Stimulated activated CD8-positive, alpha-beta memory T cell treated with anti-CD3 and anti-CD28 coated beads, Interleukin-15, amount 100 ng/mL, for 4 hours (primary cell): ENCODE measurements around the gene KCNT2.
"Not testable (repeated sequence)": the region's sequence is repeated elsewhere in the genome, so short reads cannot be mapped to it uniquely, and the experiment has no call there.

Experiments
- DNase-seq, 2 donors: peaks; one replicate each; pipeline ENCODE4 v3.0.0-alpha.2; 2020; ENCODE audit warnings: low read depth in 2 of 2

Gene KCNT2

GRCh38 chr1:196590959-196591358 lies 17.3 kb downstream of the KCNT2 start:
- no peak for DNase-seq

- DNase-seq: no peak
These were observed 18.1 kb downstream of the KCNT2 start for GRCh38 chr1:196590012-196590708.

GRCh38 chr1:196584696-196585095 lies 23.5 kb downstream of the KCNT2 start:
- no peak for DNase-seq

DNA sequence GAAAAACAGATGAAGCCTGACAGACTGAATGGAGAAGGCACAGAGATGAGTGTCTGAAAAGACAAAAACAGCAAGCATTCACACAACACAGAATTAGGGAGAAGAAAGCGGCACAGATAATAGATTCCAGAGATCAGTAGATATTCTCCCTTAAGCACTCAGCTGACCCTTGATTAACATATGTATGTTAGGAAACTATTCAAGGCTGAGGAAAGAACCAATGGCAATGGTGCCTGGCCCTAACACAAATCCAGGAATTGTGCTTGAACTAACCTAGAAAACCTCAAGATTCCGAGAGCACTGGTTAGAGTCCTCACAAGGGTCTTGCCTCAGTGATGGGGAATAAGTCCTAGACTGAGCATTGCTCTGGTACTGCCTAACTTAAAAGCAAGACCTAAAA lies 30.9 kb downstream of the KCNT2 start:
- no peak for DNase-seq

- no peak for DNase-seq
These were observed 35.0 kb downstream of the KCNT2 start for GRCh38 chr1:196573226-196573625.

DNA sequence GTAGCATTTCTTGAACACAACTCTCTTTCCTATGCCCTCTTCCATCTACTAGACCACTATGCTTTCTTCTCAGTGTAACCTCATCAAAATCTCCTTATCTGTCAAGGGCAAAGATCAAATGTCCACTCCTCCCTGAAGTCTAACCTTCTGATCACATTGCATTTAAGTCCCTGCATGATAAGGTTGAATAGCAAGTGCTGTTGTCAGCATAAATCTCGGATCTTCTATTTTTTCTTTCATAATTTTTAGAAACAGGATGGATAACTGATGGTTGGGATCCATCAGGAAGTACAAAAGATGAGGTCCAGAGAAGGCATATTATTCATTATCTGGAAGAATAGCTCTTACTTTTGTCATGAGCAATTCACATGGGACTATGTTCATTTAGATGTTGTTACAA lies 41.0 kb downstream of the KCNT2 start:
- DNase-seq: no peak

DNA sequence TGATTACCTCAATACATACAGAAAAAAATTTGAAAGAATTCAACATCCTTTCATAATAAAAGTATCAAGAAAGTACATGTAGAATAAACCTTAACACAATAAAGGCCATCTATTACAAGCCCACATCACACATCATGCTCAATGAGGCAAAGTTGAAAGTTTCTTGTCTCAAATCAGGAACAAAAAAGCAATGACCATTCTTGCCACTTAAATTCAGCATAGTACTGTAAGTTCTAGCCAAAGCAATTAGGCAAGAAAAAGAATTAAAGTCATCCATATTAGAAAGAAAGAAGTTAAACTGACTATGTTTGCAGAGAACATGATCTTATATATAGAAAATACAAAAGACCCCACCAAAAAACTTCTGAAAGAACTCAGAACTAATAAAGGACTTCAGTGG lies 44.5 kb downstream of the KCNT2 start:
- DNase-seq: no peak

DNA sequence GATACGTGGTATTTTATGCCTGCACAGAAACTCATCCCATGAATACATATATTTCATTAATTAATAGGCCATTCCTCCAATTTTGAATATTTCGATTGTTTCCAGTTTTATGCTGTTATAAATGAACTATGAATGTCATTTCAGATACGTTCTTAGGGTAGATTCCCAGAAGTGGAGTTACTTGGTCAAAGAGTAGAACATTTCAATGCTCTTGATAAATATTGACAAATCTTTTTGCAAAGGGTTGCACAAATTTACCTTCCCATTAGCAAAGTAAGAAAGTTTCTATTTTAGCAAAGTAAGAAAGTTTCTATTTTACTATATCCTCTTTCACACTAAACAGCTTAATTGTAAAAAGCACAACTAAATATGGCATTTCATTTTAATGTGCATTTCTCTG lies 48.9 kb downstream of the KCNT2 start:
- no peak for DNase-seq

DNA sequence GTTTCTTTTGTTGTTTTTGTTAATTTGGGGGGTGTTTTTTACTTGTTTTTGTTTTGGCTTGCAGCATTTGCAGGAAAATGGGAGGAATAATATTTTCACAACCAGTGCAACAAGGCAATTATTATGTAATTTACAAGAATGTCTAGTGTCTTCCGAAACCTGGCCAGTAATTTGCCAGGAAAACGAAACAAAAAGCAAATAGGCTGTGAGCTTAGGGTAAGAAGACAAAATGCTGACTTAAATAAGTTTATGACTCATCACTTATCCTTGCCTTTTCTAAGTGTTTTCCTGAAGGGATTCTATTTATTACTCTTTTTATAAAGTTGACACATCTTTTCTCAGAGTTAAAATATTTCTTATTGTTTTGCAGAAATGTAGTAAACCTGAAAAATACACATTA lies 49.8 kb downstream of the KCNT2 start:
- no peak for DNase-seq

GRCh38 chr1:196557797-196558196 lies 50.4 kb downstream of the KCNT2 start:
- no peak for DNase-seq

DNA sequence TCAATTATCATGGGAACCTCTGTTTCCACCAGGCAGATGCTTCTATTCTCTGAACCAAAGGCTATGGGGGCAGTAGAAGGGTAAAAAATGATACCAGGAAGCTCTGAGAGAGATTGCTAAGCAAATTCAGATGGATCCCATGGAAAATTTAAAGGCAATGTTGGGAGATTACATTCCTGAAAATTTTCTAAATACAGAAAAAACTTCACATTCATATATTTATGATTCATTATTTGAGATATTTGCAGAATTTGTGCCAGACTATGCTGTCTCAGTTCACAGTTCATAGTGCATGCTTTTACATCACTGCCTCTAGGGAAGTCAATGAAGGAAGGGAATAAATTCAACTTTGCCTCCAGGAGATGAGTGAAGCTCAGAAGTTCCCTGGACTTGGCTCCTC lies 57.5 kb downstream of the KCNT2 start:
- no peak for DNase-seq

- DNase-seq: no peak
These were observed 61.7 kb downstream of the KCNT2 start for GRCh38 chr1:196546272-196547111.

DNA sequence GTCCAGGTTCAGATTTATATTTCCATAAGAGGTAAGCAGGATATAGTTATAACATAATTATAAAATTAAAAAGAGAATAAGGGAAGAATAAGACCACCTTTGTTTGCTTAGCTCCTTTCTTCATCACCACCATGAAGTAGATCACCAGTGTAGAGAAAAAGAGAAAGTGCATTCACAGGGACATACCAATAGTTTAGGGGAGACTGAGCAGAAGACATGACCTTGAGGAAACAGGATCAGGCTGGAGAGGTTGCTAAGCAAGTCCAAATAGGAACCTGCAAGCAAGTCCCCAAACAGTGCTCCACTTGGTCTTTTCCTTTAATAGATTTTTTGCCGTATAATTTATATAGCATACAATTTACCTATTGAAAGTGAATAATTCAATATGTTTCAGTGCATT lies 63.0 kb downstream of the KCNT2 start:
- DNase-seq: no peak

- no peak for DNase-seq
These were observed 63.6 kb downstream of the KCNT2 start for GRCh38 chr1:196544617-196545016.

- DNase-seq: no peak
These were observed 64.4 kb downstream of the KCNT2 start for GRCh38 chr1:196543833-196544232.

- no peak for DNase-seq
These were observed 69.8 kb downstream of the KCNT2 start for GRCh38 chr1:196538473-196538872.

DNA sequence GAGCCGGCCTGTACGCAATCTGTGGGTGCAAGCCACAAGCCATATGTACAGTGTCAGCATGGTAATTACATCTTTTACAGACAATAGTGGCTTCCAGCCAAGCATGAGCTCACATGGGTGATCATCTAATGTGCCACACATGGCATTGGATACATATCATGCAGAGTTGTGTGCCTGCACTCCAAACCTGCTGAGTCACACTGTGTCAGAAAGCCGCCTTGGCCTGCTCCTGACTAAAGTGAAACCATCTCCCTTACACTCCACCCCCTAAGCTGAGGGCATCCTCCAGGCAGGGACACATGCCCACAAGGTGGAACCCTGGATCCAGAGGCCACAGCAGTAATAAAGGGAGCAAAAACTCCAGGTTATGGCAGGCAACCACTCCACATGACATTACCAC lies 72.5 kb downstream of the KCNT2 start:
- no peak for DNase-seq

- DNase-seq: no peak
These were observed 76.3 kb downstream of the KCNT2 start for GRCh38 chr1:196531737-196532524.

DNA sequence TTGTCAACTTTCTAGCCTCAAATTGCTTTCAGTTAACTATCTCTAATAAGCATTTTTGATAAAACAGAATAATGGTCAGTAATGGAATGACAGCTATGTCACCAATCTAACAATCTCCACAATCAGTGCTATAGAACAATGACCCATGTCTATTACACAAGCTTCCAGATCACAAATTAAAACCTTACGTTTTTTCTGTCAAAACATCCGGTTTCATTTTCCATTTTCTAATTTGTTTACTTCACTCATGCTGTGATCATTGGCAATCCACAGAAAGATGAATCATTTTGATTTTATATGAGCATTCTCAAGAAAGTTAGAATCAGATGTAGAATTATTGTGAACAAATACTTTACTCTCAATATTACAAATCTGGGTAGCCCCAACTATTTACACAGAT lies 80.3 kb downstream of the KCNT2 start:
- DNase-seq: no peak

GRCh38 chr1:196522574-196523345 lies 85.5 kb downstream of the KCNT2 start:
- not testable (repeated sequence) for DNase-seq

DNA sequence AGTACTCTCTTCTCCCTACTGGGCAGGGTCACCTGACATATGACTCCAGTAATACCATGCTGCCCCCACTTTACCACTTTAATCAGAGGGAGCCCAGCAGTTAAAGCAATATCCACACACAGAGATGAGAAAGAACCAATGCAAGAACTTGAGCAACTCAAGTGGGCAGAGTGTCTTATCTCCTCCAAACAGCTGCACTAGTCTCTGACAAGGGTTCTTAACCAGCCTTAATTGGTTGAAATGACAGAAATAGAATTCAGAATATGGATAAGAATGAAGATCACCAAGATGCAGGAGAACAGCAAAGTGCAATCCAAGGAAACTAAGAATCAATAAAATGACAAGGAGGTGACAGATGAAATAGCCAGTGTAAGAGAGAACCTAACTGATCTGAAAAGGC lies 91.0 kb downstream of the KCNT2 start:
- no peak for DNase-seq

DNA sequence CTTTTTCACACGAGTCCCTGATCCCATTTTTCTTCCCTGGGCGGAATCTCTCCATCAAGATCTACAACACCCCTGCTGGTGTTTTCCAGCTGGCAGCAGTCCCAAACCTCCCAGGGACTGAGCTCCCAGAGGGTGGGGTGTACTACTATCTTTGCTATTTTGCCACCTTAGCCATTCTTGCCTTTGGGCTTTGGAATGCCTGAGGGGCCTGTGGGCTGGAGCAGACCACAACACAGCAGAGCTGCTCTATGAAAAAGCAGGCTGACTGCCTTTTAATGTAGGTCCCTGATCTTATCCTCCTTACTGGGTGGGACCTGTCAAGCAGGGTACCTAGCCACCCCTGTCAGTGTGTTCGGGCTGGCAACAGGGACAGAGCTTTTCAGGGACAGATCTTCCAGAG lies 91.9 kb downstream of the KCNT2 start:
- no peak for DNase-seq
